Pericardium fibroblast (primary cell): ENCODE results near the gene ZNF667. TPM values are rescaled to one million over a fixed set of nuclear protein-coding genes. Genes with fewer than 3 reads are reported as not detected.

Experiments
- total RNA-seq: library from RNA; depleted of rRNA; stranded (reverse); fragments of >200 nt; gene quantifications from 2 replicates; pipeline ENCODE4 v1.2.3, GENCODE V29; 2015

The ZNF667 gene
- 3.3 and 6.1 TPM in 2 replicates for total RNA-seq

GRCh38 chr19:56476651-56477428 lies at the start of gene ZNF667:
Gene ZNF667, minus strand, starts transcription at chr19:56477345. Its CDS starts 14,975 bp downstream, at chr19:56462370.

GRCh38 chr19:56507446-56508289 lies 30.5 kb upstream of the ZNF667 start, which contains the start of gene ZNF471:
Gene ZNF471, plus strand, starts transcription at chr19:56507855. Its CDS starts 3,717 bp downstream, at chr19:56511572.

GRCh38 chr19:56403764-56404704 lies 73.1 kb downstream of the ZNF667 start, which contains the start of gene ZNF583:
Gene ZNF583, plus strand, starts transcription at chr19:56404332. Its CDS starts 2,783 bp downstream, at chr19:56407115.

GRCh38 chr19:56393119-56394012 lies 83.8 kb downstream of the ZNF667 start, which contains the start of gene ZNF582:
Gene ZNF582, minus strand, starts transcription at chr19:56393534. Its CDS starts 1,782 bp downstream, at chr19:56391752.

Other genes starting within 250 kb of the ZNF667 start
- not detected in 2 replicates for gene EDDM13, start 204.6 kb downstream of the ZNF667 start, total RNA-seq
- gene ZSCAN5A, start 162.5 kb downstream of the ZNF667 start, total RNA-seq = 1.6 and 4.4 TPM in 2 replicates
- 3.6 and 4.3 TPM in 2 replicates for gene ZNF582, start 83.8 kb downstream of the ZNF667 start, total RNA-seq
- 3.1 and 3.4 TPM in 2 replicates for gene ZNF583, start 73.0 kb downstream of the ZNF667 start, total RNA-seq
- 1.5 and 4.6 TPM in 2 replicates for gene ZNF471, start 30.5 kb upstream of the ZNF667 start, total RNA-seq
- 7.0 and 11.1 TPM in 2 replicates for gene ZFP28, start 61.6 kb upstream of the ZNF667 start, total RNA-seq
- gene ZNF470, start 90.1 kb upstream of the ZNF667 start, total RNA-seq = 2.1 and 3.4 TPM in 2 replicates
- 5.4 and 9.6 TPM in 2 replicates for gene ZNF71, start 118.0 kb upstream of the ZNF667 start, total RNA-seq
- 0.09 TPM in 1 of 2 replicates, not detected in the other for gene SMIM17, start 165.8 kb upstream of the ZNF667 start, total RNA-seq
- 0.93 and 2.6 TPM in 2 replicates for gene ZNF835, start 194.4 kb upstream of the ZNF667 start, total RNA-seq